GM10266 (cell line): Measurements from ENCODE around the gene SLX4IP.

Experiments
- DNase-seq: peaks from one replicate; pipeline ENCODE4 v3.0.0; 2012; ENCODE audit errors: extremely low spot score
- TF ChIP-seq, protein P1 (sequence below): IDR thresholded peaks from 2 replicates; pipeline ENCODE4 v1.5.1; 2012; ENCODE audit warnings: mild to moderate bottlenecking, low read depth; ENCODE audit not compliant: control insufficient read depth, insufficient read depth; ENCODE audit errors: missing control alignments

The SLX4IP gene

DNA sequence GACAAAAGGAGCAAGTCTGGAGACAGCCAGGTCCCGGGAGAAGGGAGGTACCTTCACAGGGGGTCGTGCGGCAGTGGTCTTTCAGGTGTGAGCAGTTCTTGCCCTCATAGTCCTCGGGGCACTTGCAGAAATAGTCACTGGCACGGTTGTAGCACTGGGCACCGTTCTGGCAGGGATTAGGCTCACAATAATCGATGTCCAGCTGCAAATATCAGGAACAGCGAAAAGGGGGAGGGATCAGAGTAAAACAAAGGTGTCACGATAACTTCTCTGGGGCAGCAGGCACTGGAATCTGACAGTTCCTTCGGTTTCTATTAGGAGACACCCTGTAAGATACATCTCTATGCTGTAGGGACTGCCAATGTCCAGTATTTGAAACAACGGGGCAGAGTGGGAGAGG is 212.8 kb downstream of the SLX4IP start:
- DNase-seq, result no peak
- TF ChIP-seq, protein P1, sequence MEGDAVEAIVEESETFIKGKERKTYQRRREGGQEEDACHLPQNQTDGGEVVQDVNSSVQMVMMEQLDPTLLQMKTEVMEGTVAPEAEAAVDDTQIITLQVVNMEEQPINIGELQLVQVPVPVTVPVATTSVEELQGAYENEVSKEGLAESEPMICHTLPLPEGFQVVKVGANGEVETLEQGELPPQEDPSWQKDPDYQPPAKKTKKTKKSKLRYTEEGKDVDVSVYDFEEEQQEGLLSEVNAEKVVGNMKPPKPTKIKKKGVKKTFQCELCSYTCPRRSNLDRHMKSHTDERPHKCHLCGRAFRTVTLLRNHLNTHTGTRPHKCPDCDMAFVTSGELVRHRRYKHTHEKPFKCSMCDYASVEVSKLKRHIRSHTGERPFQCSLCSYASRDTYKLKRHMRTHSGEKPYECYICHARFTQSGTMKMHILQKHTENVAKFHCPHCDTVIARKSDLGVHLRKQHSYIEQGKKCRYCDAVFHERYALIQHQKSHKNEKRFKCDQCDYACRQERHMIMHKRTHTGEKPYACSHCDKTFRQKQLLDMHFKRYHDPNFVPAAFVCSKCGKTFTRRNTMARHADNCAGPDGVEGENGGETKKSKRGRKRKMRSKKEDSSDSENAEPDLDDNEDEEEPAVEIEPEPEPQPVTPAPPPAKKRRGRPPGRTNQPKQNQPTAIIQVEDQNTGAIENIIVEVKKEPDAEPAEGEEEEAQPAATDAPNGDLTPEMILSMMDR, result no peak

DNA sequence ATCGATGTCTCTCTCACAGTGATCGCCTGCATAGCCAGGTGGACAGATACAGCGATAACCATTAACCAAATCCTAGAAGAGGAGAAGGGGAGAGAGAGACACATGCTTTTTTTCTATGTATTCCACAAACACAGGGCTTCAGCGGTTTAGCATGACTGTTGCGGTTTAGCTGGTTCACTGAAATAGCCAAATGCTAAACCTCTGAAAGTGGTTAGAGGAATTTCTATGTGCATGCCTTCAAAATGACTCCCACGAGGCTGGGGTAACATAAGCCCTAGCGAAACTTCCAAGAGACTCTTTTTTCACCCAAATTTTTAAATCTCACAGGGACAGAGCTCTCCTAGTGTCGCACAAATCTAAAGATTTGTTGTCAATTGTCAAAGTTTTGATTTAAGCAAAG is 213.5 kb downstream of the SLX4IP start:
- TF ChIP-seq, protein P1, result no peak
- no peak for DNase-seq

DNA sequence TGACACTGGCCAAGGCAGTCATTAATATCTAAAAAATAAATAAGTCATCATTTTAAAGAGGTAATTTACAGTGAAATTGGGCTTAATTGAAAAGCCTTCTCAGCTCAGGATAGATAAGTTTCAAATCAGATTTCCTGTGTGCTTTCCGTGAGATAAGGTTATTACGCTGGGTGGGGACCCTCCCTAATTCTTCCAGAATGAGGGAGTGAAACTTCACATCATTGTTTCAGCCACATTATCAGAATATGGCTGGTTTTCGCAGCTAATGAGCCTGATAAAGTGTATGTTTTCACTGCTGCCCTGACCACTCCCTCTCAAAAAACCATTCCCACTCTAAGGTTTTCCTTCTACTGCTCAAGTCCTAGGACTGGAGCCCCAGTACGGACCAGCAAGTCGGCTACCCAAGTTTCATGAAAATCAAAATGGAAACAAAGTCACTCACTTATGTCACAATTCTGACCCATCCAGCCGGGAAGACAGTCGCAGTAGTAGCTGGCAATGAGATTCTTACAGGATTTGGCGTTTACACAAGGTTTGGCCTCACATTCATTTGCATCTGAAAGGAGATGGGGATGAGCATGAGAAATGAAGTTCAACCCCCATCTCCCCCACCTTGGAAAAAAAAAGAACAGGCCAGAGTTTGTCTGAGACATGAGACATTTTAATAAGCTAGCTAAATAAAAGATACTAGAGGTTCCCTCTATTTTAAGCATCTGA is 214.1 kb downstream of the SLX4IP start:
- TF ChIP-seq, protein P1, result no peak

DNA sequence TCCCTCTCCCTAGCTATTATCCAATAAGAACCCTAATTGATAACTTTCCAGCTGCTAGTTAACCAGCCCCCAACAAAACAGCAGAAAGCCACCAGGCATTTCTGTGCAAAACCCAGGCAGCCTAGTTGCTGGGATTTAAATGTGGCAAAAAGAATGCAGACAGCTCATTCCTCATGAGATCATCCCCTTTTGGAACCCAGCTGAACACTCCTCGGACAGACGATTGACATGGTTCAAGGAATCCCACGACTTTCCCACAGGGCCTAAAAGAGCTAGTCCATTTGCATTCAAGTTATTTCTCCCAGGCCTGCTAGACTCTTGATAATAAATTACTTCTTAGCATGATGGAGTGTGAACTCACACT is 214.7 kb downstream of the SLX4IP start:
- TF ChIP-seq, protein P1, result no peak
- DNase-seq, result no peak

More for the DNA sequence above, 214.1 kb downstream of the SLX4IP start:
- no peak for DNase-seq

DNA sequence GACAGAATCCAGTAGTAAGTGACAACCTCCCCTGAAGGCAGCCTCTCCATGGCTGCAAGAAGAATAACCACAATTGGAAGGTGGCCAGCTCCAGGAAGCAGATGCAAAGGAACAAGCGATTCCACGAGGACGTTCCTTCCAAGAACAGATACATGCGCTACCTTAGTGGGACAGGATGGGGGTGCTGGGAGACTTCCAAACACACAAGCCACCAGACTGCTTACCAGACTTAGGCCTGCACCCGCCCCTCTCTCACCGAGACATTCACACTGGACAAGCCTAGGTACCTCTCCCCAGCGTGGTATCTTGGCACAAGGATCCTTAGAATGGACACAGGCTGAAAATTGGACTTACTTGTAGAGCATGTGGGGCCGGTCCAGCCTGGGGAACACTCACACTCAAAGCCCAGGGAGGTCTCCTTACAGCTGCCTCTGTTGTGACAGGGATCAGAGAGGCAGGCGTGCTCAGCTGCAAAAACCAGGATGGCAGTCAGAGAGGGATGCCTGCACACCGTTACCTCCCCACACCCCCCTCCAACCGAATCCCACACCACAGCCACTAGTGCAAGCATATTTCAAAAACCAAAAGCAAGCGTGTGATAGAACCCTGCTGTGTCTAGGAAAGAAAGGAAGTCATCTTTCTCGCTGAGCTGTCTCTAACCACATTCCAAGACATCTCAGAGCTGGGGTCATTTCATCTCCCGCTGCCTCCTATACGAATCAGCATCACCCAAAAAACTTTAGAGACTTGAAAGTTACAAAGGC is 216.3 kb downstream of the SLX4IP start:
- TF ChIP-seq, protein P1, result no peak
- DNase-seq, result no peak

DNA sequence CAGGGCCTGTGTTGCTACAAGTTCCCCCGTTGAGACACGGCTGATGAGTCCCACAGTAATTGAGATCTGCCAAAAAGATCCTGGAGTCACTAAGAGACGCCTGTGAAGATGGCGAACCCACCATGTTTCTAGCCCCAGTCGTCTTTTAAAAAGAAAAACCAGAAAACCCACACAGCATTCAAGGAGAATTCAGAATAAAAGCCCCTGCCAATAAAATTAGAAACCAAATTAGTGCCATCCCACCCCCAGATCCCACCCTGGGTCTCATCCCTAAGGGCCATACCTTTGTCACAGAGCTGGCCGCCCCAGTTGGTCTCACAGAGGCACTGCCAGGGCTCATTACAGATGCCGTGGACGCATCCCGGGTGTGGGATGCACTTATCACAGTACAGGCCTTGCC is 217.1 kb downstream of the SLX4IP start:
- TF ChIP-seq, protein P1, result no peak
- no peak for DNase-seq

DNA sequence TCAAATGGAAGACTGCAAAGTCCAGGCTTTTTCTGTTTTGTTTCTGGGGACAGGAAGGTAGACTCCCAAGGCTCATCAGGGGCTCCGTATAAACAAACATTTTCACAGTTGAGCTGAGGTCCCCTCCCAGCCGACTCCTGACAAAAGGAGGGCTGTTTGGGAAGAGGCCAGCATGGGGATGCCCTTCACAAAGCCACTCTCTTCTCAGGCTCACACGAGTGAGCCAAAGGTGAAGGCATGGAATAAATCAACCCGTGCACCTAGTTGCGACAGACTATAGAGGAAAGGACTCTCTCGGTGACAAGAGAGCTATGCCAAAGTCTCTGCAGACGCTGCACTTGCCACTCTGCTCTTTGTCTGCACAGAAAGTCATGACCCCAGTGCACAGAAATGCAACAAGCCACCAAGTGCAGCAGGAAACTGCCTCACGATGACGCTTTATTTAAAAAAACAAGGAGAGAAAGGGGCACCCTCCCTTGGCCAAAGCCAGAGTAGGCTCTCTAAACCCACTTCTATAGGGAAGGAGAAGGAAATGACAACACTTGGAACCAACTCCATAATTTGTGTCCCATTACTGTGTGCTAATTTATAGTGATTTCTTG is 217.7 kb downstream of the SLX4IP start:
- TF ChIP-seq, protein P1, result no peak
- DNase-seq, result no peak
